Heart left ventricle (tissue), 13 donors: ENCODE data around the gene PREX1.

Experiments
- POLR2A ChIP-seq, 2 donors: fragments of 450-650 bp; IDR thresholded peaks; one replicate each; pipeline ENCODE4 v1.6.1; 2017; ENCODE audit warnings: antibody characterized with exemption in 2 of 2, mild to moderate bottlenecking in 2 of 2, moderate library complexity in 2 of 2
- TF ChIP-seq, protein P1 (sequence below), 12 donors: fragments of 200-600 bp; sonication (generic) in 4 of 12; IDR thresholded peaks; one replicate each; pipeline versions ENCODE4 v1.5.0 to v1.8.0; 2018 to 2022; ENCODE audit warnings: antibody characterized with exemption in 12 of 12, mild to moderate bottlenecking in 5 of 12
- donor health status: ischemic (EF 13 %, LVEDD 7.1; RV severe dilation, severe dysfunction).
- donor health status: DM: no; HTN: yes; CAD: no.
- donor health status: DM: no; HTN: no; CAD: no.
- donor health status: ischemic (EF 25% LVEDD 6.9; RV normal size, moderate dysfunction).
- donor health status: ischemic (EF 25% LVEDD 5.7; RV mildly dilated, moderate dysfunction).
- donor health status: ischemic (EF 35%, LVEDD 5.7; RV mildly dilated, moderate dysfunction).
- donor health status: nonischemic (EF 11% LVEDD 7.7; RV severe dilation, severe dysfunction).
- donor health status: DM: yes; HTN: yes; CAD: no.
- donor health status: PGD.
- donor health status: ischemic (EF 29% LVEDD 5.4; RV normal size, mild dysfunction).
- donor health status: nonischemic (EF 23%, LVEDD 6.1; RV moderate dilation, normal function).

- TF ChIP-seq, protein P1, sequence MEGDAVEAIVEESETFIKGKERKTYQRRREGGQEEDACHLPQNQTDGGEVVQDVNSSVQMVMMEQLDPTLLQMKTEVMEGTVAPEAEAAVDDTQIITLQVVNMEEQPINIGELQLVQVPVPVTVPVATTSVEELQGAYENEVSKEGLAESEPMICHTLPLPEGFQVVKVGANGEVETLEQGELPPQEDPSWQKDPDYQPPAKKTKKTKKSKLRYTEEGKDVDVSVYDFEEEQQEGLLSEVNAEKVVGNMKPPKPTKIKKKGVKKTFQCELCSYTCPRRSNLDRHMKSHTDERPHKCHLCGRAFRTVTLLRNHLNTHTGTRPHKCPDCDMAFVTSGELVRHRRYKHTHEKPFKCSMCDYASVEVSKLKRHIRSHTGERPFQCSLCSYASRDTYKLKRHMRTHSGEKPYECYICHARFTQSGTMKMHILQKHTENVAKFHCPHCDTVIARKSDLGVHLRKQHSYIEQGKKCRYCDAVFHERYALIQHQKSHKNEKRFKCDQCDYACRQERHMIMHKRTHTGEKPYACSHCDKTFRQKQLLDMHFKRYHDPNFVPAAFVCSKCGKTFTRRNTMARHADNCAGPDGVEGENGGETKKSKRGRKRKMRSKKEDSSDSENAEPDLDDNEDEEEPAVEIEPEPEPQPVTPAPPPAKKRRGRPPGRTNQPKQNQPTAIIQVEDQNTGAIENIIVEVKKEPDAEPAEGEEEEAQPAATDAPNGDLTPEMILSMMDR (IDR thresholded peaks at IDR 0.05): no peak
- TF ChIP-seq POLR2A (IDR thresholded peaks at IDR 0.05): no peak
These were observed 87.1 kb downstream of the PREX1 start for GRCh38 chr20:48740712-48741111.
